HG03342 (cell line): ENCODE measurements around the gene EML5.
"Not testable (repeated sequence)": the region's sequence is repeated elsewhere in the genome, so short reads cannot be mapped to it uniquely, and the experiment has no call there.

ENCODE experiments used
- ATAC-seq: cut with Tn5 transposase; IDR thresholded peaks from one replicate; pipeline ENCODE4 v1.9.1; 2021; ENCODE audit warnings: mild to moderate bottlenecking, moderate library complexity; ENCODE audit not compliant: unreplicated experiment

EML5 gene

GRCh38 chr14:88804035-88804434 is 11.3 kb upstream of the EML5 start:
- ATAC-seq: no peak

DNA sequence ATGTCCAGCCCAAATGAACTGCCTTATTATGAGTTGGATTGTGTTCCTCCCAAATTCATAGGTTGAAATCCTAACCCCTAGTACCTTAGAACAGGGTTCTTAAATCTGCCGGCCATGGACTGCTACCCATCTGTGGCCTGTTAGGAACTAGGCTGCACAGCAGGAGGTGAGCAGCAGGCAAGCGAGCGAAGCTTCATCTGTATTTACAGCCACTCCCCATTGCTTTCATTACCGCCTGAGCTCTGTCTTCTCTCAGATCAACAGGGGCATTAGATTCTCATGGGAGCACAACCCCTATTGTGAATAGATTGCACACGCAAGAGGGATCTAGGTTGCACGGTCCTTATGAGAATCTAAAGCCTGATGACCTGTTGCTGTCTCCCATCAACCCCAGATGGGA is 9.8 kb upstream of the EML5 start:
- ATAC-seq: no peak

DNA sequence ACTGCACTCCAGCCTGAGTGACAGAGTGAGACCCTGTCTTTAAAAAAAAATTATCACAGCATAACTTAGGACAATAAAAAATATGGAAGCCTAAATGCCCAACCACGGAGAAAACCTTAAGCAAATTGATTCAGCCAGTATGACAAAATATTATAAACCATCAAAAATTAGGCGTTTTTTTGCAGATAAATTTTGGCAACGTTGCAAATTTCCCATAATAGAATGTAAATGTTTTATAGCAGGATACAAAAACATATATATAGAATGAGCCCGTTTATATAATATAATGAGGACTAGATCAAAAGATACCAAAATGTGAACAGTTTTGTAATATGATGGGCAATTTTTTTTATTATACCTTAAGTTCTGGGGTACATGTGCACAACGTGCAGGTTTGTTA is 6.8 kb upstream of the EML5 start:
- ATAC-seq: no peak

DNA sequence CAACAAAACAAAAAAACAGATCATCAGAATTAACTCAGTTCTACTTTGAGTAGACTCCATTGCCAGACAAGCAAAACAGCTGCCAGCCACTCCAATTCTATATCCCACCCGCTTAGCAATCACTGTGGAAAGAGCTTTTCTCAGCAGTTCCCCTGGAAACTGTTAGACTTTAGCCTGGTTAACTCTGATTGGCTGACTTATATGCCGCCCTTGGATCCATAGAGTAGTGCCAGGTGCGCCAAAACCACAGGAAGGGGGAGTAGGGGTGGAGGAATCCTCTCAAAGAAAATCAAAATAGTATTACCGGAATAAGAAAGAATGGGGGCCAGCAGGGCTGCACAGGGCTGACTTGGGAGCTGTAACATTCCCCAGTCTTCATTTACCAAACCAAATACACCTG is 5.4 kb upstream of the EML5 start:
- ATAC-seq: no peak

DNA sequence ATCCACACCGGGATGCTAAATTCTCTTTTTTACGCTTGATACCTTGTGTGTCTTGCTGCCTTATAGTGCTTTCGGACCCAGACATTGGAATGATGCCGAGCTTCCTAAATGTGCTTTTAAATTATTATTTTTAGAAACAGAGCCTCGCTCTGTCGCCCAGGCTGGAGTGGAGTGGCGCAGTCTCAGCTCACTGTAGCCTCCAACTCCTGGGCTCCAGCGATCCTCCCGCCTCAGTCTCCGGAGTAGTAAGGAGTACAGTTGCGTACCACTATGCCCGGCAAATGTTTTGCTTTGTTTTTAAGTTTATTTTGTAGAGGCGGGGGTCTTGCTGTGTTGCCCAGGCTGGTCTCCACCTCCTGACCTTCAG is 489 bp upstream of the EML5 start:
- ATAC-seq: no peak

GRCh38 chr14:88791629-88792472 is 902 bp downstream of the EML5 start:
- peak; percentile 2 for ATAC-seq

DNA sequence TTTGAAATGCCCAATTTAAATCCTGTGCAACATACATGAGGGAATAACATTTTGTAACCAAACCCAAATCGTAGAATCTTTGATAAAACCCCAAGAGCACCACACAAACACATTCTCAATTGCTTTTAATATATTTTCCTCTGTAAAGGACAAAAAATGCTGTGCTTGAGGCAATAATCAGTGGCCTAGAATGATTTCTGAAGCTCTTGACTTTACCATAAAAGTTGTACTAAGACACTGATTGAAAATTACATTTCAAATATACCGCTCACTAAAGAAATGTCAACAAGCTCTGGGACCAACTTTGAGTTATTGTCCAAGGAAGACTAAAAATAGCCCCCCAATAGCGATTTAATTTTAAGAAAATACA is 1.5 kb downstream of the EML5 start:
- no peak for ATAC-seq

DNA sequence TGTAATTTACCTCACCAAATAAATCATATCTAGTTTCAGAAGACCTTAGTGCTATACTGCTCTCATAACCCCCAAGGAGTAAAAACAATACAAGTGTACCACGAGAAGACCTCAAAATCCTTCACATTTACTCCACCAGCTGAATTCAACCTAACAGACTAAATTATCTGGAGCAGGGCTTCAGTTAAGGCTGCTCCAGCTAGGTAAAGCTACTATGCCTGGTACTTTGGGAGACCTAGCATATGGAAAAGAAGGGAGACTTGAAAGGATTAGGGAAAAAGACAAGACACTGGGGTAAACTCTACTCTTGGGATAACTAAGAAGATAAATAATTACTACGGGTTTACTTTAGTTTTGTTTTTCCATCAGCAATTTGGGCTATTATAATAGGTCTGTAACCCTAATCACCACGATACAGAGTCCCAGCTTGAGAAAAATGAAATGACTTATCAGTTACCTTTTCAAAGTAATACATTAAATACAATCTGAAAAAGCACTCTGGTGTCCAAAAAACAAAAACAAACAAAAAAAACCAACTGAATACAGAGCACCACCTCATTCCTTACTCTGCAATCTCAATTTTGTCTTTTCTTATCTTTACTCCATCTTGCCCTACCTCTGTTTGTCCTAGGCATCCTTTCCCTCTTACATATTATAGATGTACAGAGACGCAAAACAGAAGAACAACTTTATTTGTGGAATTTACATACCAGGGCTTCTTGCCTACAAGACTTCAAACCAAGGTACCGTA is 2.1 kb downstream of the EML5 start:
- no peak for ATAC-seq

- ATAC-seq: not testable (repeated sequence)
Observed at GRCh38 chr14:88789573-88789972, 3.2 kb downstream of the EML5 start.

GRCh38 chr14:88786715-88787114 is 6.0 kb downstream of the EML5 start:
- ATAC-seq: no peak

GRCh38 chr14:88785911-88786310 is 6.8 kb downstream of the EML5 start:
- no peak for ATAC-seq

DNA sequence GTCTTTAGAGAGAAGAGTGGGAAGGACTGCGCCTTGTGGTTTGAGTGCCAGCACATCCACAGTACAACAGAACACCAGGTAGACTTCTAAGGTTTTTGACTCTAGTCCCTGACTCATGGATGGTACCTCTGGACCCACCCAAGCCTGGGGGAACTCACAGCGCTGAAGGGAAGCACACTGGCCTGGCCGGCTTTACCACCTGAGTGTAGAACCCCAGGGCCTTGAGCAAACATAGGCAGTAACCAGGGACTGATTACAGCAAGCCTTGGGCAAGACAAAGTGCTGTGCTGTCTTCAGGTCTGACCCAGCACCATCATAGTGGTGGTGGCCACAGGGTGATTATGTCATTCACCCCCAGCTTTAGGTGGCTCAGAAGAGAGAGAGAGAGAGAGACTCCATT is 17.2 kb downstream of the EML5 start:
- no peak for ATAC-seq

GRCh38 chr14:88770736-88771135 is 22.0 kb downstream of the EML5 start:
- ATAC-seq: no peak

- ATAC-seq: no peak
Observed at GRCh38 chr14:88765130-88765529, 27.6 kb downstream of the EML5 start.

GRCh38 chr14:88753873-88754272 is 38.9 kb downstream of the EML5 start:
- no peak for ATAC-seq

- ATAC-seq: no peak
Observed at GRCh38 chr14:88750945-88751344, 41.8 kb downstream of the EML5 start.

- ATAC-seq: no peak
Observed at GRCh38 chr14:88750413-88750812, 42.3 kb downstream of the EML5 start.

DNA sequence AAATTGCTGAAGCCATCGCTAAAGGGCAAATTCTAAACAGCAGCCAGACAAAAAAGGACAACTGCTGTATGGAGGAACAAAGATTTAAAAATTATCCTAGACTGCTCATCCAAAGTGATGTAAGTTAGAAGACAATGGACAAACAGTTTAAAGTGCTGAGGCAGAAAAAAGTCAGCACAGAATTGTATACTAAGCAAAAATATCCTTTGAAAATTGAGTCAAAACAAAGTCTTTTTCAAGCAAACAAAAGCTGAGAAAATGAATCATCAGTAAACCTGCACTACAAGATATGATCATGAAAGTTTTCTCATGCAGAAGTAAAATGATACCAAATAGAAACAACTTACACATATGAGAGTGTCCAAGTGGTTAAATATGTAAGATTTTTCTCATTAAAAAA is 43.6 kb downstream of the EML5 start:
- no peak for ATAC-seq

- no peak for ATAC-seq
Observed at GRCh38 chr14:88748288-88748687, 44.5 kb downstream of the EML5 start.

GRCh38 chr14:88746052-88746451 is 46.7 kb downstream of the EML5 start:
- no peak for ATAC-seq

GRCh38 chr14:88737245-88737644 is 55.5 kb downstream of the EML5 start:
- ATAC-seq: no peak

DNA sequence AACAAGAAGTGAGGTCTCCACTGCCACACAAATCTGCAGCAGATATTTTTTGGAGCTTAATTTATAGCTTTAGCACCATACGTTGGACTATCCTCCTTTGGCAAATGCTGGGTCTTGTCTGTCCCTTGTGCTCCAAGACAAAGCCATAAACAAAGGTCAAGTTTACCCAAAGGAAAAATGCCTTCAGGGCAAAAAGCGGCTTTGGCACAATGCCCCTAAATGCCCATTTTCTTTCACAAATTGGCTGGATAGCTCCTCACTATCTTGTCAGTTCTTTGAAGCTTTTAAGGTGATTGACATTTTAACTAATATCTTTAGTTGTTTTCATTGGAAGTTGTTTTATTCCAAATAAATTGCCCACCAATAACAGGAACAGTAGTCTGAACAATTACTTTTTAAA is 59.6 kb downstream of the EML5 start:
- no peak for ATAC-seq
